ENCODE data around the gene PLXNB2.

GRCh38 chr22:50314455-50315288 is 7.2 kb upstream of the PLXNB2 start:
- TF ChIP-seq GATA2 (IDR thresholded peaks at IDR 0.05; ENCODE audit: low read depth, low read length) (no peak), GATA3 (IDR thresholded peaks at IDR 0.05; ENCODE audit: low read depth, low read length) (no peak)

Measured in SH-SY5Y (cell line).